Activated CD4-positive, CD25-positive, alpha-beta regulatory T cell treated with anti-CD3 and anti-CD28 coated beads, Interleukin-2, amount 50 U/mL, for 72 hours (primary cell): ENCODE data around the gene ABLIM1.
A peak's percentile ranks its signal among the peaks of the same experiment; 100 is the strongest.

ENCODE experiments used
- DNase-seq: peaks from one replicate; pipeline ENCODE4 v3.0.0; 2021

The ABLIM1 gene

DNA sequence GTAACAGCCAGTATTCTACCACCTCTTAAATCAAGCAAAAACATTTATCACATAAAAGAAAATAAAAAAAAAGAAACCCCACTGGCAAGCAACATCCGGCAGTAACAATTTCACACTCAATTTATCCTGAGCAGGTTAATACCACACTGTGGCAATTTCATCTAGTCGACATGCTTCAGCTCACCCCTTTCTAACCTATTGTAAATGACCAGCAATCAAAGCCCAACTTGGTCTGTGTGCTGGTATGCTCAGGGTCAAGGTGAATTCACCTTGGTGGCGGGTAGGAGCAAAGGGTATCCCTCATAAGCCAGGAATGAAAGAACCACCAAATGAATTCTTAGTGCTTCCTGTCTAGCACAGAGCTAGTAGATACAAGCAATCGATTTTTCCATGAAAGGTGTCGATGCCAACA, 144.7 kb downstream of the ABLIM1 start:
- no peak for DNase-seq

DNA sequence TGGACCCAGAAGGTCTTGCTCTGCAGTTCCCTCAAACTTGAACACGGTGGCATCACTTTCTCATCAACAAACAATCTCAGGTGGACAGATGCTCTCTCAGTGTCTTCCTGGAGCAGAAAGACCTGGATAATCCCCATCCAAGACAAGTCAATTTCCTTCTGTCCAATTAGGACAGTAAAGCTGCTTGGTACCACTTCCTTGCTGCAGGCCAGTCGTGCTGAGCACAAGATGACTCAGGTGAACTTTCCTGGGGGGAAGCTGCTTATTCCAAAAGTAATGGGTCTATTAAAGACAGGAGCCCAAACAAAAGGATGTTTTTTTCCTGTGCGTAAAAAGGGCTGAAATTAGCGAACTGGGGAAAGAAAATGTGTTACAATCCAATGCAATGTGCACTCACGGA, 146.2 kb downstream of the ABLIM1 start:
- DNase-seq, result no peak

DNA sequence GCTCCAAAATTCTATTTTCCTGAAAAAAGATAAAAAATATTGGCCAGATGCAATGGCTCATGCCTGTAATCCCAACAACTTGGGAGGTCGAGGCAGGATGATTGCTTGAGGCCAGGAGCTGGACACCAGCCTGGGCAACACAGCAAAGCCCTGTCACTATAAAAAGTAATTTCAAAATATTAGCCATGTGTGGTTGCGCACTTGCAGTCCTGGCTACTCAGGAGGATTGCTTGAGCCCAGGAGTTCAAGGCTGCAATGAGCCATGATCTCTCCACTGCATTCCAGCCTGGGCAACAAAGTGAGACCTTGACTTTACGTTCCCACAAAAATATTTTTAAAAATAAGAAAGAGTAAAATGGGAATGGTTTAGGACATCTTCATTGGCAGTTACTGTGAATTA, 149.7 kb downstream of the ABLIM1 start:
- DNase-seq, result no peak

DNA sequence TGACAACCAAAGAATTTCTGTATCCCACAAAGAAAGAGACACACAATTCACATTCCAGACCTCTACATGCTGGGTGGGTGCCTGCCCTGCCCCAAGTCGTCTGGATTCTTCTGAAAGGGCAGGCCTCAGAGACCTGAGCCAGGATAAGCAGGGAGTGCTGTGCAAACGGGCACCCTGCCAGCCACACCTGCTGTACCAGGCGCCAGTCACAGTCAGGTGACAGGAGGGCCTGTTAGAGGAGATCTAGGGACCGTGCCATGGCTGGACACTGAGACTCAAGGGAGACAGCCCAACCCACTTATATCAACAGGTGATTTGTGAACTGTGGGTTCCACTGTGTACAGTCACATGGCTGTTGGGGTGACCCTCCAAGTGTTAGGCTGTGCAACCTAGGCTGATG, 150.6 kb downstream of the ABLIM1 start:
- no peak for DNase-seq

- DNase-seq, result no peak
Observed at GRCh38 chr10:114506871-114507385, 151.1 kb downstream of the ABLIM1 start.

- DNase-seq, result no peak
Observed at GRCh38 chr10:114504769-114505579, 153.1 kb downstream of the ABLIM1 start.

- DNase-seq, result no peak
Observed at GRCh38 chr10:114502074-114502473, 156.0 kb downstream of the ABLIM1 start.

DNA sequence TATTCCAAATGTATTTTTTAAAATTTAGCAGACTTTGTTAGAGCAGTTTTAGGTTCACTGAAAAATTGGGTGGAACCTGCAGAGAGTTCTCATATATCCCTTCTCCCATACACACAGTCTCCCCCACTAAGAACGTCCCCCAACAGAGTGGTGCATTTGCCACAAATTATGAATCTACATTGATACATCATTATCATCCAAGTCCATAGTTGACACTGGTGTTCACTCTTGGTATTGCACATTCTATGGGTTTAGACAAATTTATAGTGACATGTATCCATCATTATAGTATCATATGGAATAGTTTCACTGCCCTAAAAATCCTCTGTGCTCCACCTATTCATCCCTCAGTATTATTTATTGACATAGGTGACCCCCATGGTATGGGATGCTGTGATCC, 156.4 kb downstream of the ABLIM1 start:
- DNase-seq, result no peak

DNA sequence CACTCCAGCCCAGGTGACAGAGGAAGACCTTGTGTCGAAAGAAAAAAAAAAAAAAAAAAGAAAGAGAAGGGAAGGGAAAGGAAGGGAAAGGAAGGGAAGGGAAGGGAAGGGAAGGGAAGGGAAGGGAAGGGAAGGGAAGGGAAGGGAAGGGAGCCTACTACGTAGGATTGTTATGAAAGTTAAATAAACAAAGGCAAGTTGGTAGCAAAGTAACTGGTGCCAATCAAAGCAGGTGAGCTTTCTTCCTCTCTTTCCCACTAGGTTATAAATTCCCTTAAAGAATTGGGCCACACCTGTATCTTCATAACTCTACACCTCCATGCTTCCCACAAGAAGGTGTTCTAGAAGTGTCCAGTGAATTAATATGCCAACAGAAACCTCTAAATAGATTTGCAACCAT, 157.4 kb downstream of the ABLIM1 start:
- no peak for DNase-seq

DNA sequence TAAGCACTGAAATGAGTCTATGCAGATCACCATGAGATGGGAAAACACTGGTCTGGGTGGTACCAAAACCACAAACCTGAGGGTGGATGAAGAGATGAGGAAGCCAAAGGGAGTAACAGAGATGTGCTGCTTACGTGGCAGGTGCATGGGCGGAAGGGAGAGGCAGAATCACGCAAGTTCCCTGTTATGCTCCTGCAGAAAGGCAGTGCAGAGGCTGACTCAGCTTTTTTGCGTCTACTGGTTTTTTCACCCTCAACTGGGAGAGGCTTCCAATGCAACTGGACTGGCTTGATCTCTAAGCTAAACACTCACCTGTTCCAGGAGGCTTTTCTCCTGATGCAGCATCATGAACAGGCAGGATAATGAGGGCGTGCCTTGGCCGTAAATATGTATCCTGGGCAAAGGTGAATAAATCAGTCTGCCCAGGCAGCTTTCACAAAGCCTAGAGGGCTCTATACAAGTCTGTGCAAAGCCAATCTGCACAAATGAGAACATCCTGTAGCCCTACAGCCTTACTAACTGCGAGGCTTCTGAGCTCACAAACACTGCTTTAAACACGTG, 158.4 kb downstream of the ABLIM1 start:
- DNase-seq, result peak; percentile 57

DNA sequence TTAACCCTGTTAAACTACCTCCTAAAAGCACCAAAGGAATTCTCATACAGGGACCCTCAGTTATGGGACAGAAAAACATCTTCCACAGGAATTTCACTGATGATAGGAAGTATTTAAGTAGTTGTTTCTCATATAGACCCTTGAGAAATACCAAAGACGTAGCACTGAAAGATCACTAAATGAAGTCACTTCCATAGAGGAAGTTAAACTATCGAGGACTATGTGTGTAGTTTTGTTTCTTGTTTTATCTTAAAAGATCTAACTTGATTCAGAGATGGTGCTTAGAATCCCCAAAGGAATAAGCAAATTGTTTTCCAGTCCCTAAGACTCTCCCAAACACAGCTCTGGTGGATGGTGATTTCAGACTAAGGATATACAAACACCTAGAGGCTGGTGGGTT, 159.0 kb downstream of the ABLIM1 start:
- DNase-seq, result no peak

GRCh38 chr10:114498413-114499111, 159.5 kb downstream of the ABLIM1 start:
- no peak for DNase-seq

- no peak for DNase-seq
Observed at GRCh38 chr10:114495303-114495702, 162.8 kb downstream of the ABLIM1 start.

DNA sequence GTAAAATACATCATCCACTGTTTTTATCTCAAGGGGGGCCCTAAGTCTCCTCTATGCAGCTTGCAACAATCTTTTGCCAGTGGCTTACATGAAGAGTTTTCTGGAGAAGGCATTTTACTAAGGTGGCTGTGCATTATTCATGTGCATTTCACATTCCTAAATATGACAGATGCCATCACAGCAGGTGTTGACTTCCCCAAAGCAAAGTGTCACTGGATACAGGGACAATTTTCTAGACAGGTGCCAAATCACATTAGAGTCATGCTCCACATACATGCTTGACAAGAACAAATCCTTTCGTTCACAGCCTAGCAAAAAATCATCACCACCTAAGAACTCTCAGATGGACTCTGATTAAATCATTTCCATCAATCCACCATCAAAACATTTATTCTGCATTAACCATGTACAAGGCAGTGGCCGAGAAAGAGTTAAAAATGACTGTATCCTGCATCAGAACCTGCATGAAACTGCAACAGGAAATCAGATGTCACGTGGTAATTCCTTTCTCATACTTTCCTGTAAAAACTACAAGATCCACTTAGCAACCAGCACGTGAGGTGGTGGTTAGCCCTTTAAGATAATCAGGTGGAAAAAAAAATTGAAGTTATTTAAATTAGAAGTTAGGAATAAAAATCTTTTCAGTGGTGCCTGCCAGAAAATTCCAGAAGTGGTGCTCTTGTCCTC, 165.6 kb downstream of the ABLIM1 start:
- DNase-seq, result no peak

GRCh38 chr10:114491933-114492332, 166.1 kb downstream of the ABLIM1 start:
- no peak for DNase-seq

- DNase-seq, result no peak
Observed at GRCh38 chr10:114491419-114491818, 166.7 kb downstream of the ABLIM1 start.

DNA sequence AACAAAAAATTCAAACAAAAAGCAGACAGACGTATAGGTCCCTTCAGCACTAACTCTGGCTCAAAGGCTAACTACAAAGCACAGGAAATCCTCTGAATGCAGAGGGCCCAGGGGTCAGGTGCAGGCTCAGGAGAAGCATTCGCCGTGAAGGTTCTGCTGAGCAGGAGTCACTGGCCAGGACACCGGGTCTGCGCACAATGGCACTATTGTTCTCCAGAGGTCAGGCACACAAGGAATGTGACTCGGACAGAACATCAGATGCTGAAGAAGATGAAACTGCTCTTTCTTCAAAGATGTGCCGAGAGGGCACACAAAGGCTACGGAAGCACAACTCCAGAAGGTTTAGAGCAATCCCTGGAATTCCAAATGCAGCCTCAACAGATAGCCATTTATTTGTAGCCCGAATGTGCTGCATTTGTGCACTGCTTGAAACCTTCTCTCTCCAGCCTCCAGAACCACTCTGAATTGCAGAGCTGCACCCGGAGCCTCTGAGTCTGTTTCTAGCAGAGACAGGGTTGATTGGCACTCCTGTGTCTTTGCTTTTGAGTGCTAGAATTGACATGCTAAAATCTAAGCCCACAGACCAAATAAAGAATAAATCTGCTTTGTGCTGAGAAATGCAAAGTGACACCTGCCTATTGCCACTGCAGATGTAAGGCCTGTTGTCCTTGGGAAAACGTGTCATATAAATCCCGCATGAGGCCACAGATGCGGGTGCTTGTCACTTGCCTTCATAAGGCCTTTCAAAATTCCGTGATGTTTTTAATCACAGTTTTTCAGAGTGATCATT, 168.4 kb downstream of the ABLIM1 start:
- no peak for DNase-seq

GRCh38 chr10:114487815-114488536, 170.1 kb downstream of the ABLIM1 start:
- no peak for DNase-seq

DNA sequence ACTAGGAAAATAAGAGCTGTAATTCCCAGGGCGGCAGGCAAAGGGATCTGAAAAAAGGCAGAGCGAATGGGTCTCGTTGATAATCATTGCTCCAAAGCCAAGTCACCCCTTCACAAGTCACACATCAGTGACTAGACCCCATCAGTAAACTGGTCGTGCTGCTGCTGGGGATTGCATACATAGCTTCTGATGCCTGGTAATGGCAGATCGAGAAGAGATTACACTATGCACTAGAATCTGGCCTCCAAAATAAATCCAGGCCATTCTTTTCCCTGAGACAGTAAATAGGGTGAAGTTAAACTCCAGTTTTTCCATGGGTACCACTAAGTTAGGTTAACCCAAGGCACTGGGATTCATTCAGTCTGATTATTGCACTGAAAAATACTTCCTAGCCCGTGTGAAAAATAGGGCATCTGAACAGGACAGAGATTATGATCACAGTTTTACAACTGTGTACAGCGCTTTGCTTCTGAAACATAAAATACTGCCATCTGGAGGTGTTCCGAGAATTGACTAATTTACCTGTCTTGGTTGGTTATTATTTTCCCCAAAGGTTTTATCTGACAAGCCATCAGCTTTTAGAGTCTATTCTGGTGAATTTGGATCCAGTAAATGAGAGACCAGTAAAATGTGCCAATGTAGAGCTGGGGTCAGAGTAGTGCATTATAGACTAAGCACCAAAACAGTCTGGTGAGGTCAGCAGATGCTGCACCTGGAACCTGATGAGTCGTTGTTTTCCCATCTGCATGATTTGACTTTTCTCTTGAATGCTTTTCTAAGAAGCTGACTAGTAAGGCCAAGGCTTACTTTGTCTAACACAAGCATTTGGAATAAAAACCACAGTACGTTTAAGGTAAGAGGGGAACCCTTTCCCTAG, 170.9 kb downstream of the ABLIM1 start:
- DNase-seq, result no peak

DNA sequence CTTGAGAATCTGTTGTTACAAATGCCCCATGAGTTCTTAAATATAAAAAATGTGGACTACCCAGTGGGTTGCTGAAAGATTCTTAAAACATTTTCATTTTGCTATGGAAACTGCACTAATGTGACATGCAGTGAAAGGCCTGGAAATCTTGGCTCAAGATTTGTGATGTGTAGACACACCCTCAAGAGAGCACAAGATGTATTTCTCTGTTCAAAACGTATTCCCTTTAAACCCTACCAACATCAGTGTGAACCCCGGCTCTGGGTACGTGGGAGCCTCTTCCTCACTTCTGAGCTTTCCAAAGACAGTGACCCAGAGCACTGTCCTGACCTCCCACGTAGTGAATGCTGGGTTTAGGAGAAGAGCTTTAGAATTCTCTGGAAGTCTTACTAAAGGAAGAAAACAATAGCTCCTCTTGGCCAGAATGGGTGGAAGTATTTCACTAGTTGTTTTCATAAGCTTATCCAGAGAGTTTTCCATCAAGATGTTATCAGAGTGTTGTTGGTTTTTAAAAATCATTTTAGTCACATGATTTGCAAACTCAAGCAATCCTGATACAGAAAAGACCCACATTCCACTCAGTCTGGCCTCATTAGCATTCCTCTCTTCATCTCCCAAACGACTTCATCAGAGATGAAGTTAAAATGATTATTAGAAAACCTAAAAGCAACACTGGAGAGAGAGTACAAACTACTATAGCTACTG, 172.2 kb downstream of the ABLIM1 start:
- no peak for DNase-seq
